ENCODE results near the gene FCMR. TPM values are rescaled to one million over a fixed set of nuclear protein-coding genes. Genes with fewer than 3 reads are reported as not detected.

FCMR gene
- total RNA-seq, 1 donor from 2014 or later: 5.0 TPM

- intact Hi-C loops (cut with DNase I): no loop called here
- DNase-seq (ENCODE audit: low spot score): no peak
- no peak for ATAC-seq
These were observed 30.4 kb upstream of the FCMR start for GRCh38 chr1:206952171-206952570.

DNA sequence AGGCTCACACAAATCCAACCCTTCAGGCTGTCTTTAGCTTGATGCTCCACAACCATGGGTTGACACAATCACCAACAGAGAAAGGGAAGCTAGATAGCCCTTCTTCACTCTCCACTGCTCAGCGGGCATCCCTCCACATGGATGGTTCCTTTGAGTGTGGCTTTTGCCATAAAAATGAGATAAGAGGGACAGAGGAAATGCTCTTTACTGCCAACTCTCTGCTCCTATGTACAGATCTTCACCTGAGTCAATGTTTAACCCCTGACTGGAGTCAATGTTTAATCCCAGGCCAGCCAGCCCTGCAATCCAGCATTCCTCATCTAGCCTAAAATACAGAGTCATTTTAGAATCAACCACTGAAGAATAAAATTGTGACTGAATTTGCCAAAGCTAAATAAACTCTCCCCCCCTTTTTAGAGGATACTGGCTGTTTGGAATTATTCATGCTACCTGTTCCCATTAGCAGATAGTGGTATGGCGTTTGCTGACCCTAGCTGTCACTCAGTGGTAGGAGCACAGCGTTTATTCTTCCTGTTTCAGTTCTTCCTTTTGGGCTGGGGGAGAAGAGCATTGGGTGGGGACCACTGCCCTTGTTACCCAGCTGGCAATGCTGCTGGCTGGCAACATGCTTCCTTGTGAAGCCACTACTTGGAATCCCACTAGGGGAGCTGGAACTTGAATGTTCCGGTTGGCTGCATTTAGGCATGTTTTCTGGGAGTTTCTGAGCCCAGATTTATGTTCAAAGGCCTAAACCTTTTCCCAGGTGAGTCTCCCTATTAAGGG, 29.8 kb upstream of the FCMR start:
- intact Hi-C loops (cut with DNase I): no loop called here
- no peak for DNase-seq (ENCODE audit: low spot score)

GRCh38 chr1:206949641-206950040, 27.9 kb upstream of the FCMR start:
- no peak for DNase-seq (ENCODE audit: low spot score)
- no peak for ATAC-seq
- intact Hi-C loops (cut with DNase I): no loop called here

More for the DNA sequence above, 29.8 kb upstream of the FCMR start:
- ATAC-seq: no peak

GRCh38 chr1:206949208-206949607, 27.5 kb upstream of the FCMR start:
- no peak for DNase-seq (ENCODE audit: low spot score)
- intact Hi-C loops (cut with DNase I): no loop called here
- peak; percentile 51 for ATAC-seq

GRCh38 chr1:206947255-206947654, 25.5 kb upstream of the FCMR start:
- intact Hi-C loops (cut with DNase I): no loop called here
- ATAC-seq: no peak
- no peak for DNase-seq (ENCODE audit: low spot score)

DNA sequence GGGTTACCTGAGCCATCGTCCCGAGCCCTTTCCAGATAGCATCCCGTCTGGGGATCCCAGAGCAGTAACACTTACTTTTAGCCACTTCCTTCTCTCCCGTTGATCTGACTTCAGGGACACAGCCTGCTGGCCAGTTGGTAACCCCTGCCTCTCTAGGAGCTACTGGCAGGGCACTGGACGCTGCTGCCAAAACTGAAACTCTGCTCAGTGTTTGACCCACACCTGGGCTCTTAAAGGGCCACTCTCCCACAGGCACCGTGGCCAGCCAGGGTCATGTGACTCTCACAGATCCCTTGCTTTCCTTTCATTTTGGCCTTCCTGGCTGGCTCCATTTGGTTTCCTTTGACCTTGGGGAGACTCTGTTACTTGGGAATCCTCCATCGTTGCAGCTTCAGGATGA, 24.5 kb upstream of the FCMR start, which contains the start of gene PIGR:
Gene PIGR (minus strand): TSS at position 206 of the 400 bp plus-strand sequence. CDS start 5,935 bp downstream, outside the sequence.
- DNase-seq (ENCODE audit: low spot score) (no peak), ATAC-seq (no peak)
- intact Hi-C loops (cut with DNase I): no loop called here

GRCh38 chr1:206945779-206946178, 24.0 kb upstream of the FCMR start:
- ATAC-seq: no peak
- intact Hi-C loops (cut with DNase I): no loop called here
- no peak for DNase-seq (ENCODE audit: low spot score)

DNA sequence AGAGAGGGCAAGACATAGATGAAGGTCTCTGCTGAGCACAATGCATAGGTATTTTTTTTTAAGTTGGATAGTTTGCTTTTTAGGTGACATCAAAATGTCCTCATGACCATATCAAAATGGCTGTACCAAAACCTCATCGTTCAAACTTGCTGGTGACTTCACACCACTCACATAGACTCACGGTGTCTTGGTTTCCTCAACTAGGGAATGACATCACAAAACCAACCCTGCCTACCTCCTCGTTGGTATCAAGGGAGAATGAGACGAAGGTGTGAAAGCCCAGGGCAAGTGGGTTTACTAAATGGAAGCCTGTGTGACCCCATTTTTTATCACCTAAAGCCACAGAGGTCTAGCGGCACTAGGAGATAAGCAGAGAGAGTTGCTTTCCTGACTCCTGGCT, 23.0 kb upstream of the FCMR start:
- no peak for ATAC-seq

DNA sequence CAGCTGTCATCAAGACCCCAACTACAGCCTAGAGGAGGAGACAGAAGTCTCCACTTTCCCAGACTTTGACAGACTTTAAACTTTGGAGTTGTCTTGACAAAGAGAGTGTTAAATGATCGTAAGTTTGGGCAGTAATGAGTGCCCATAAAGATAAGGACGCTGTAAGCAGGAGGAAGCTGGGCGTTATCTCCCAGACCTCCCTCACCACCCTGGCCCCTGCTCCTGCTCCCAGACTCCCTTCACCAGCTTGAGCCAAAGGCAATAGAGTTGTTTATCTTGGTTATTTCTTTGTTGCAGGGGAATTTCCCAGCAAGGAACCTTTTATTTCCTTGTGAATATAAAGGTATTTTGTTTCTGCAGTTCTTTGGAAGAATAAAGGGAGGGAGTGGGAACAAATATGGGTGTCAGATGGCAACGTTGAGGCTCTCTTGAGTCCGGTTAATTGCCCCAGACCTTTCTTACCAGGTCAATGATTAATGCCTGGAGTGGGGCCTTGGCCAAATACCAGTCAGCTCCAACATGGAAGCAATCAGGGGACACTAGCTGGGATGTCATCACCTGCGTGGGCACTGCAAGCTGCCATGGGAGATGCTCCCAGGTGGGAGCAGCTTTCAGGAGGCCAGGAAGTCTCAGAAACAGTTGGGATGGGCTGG, 20.2 kb upstream of the FCMR start:
- intact Hi-C loops (cut with DNase I): no loop called here
- ATAC-seq (no peak), DNase-seq (ENCODE audit: low spot score) (no peak)

More for the DNA sequence above, 23.0 kb upstream of the FCMR start:
- intact Hi-C loops (cut with DNase I): no loop called here
- no peak for DNase-seq (ENCODE audit: low spot score)

DNA sequence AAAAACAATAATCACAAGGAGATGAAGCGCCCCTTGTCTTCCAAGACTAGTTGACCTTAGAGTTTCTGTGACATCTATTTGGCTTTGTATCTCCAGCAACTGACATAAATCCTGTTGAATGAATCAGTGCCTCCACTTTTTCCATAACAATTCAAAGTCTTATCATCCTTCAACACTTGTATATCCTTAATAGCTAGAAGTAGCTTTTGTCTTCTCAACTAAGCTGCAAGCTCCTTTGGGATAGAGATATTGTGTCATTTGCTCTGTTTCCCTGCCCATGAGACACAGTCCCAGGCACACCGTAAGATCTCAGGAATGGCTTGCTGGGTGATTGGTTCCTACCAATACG, 18.8 kb upstream of the FCMR start:
- no peak for ATAC-seq
- intact Hi-C loops (cut with DNase I): no loop called here
- no peak for DNase-seq (ENCODE audit: low spot score)

- ATAC-seq: no peak
- no peak for DNase-seq (ENCODE audit: low spot score)
- intact Hi-C loops (cut with DNase I): no loop called here
These were observed 18.3 kb upstream of the FCMR start for GRCh38 chr1:206939841-206940587.

- intact Hi-C loops (cut with DNase I): no loop called here
- DNase-seq (ENCODE audit: low spot score) (no peak), ATAC-seq (no peak)
These were observed 17.4 kb upstream of the FCMR start for GRCh38 chr1:206939131-206939530.

GRCh38 chr1:206937425-206937824, 15.7 kb upstream of the FCMR start:
- ATAC-seq (peak; percentile 34), DNase-seq (ENCODE audit: low spot score) (no peak)
- intact Hi-C loops (cut with DNase I): no loop called here

- ATAC-seq: peak; percentile 53
- intact Hi-C loops (cut with DNase I): no loop called here
- DNase-seq (ENCODE audit: low spot score): no peak
These were observed 13.8 kb upstream of the FCMR start for GRCh38 chr1:206935491-206936067.

DNA sequence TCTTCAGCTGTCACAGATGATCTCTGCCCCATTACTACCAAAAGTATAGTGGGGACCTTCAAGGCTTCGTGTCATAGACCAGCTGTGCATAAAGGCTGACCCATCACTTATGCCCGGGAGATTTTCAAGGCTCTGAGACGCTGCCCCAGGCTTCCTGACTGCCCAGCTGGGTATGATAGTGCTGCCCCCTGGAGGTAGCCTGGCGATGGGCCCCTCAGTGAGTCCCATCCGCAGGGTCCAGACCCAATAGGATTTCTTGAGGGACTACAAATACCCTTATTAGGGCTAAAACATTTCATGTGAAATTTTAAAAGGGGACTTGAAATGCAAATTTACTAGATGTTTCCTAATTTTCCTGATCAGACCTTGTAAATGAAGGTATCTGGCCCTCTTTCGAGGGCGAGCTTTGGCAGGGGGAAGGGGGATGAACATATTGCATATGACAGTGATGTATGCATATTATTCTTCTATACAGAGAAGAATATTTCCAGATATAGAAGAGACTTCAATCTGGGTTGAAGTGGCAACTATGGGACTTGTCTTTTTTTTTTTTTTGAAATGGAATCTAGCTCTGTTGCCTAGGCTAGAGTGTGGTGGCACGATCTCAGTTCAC, 11.7 kb upstream of the FCMR start:
- intact Hi-C loops (cut with DNase I): no loop called here
- DNase-seq (ENCODE audit: low spot score): no peak

DNA sequence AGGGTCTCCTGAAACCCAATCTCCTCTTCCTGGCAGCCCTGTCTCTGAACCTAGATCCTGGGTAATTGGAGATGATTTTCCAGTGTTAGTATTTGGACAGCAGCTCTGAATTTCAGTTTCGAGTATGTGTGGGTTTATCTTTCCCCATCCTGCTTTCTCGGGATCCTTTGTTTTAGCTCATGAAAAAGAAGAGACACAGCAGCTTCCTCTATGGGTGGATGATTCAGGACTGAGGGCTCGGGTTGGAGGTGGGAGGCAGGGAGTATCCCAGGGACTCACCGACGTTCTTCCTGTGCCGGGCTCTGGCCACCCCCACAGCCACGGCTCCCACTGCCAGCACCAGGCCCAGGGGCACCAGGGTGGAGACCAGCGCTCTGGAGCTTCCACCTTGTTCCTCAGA, 10.4 kb upstream of the FCMR start:
- DNase-seq (ENCODE audit: low spot score): no peak
- ATAC-seq: no peak
- intact Hi-C loops (cut with DNase I): no loop called here

More for the DNA sequence above, 11.7 kb upstream of the FCMR start:
- ATAC-seq: no peak

DNA sequence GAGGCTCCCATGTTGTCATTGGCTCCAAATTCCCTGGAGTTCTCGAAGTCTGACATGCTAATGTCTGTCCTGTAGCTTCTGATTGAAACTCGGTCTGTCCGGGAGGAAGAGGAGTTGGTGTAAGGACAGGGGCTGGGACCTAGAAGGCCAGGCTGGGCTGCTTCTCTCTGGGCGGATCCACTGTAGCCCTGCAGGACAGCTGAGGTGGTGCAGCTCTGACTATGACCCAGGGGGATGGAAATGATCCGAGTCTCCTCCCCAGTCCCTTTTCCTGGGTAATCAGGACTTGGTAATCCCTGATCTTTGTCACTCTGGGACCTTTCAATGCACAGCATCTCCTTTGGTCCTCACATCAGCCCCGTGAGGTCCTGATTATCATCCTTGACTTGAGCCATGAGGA, 10.0 kb upstream of the FCMR start:
- DNase-seq (ENCODE audit: low spot score): no peak
- intact Hi-C loops (cut with DNase I): no loop called here
- ATAC-seq: no peak

DNA sequence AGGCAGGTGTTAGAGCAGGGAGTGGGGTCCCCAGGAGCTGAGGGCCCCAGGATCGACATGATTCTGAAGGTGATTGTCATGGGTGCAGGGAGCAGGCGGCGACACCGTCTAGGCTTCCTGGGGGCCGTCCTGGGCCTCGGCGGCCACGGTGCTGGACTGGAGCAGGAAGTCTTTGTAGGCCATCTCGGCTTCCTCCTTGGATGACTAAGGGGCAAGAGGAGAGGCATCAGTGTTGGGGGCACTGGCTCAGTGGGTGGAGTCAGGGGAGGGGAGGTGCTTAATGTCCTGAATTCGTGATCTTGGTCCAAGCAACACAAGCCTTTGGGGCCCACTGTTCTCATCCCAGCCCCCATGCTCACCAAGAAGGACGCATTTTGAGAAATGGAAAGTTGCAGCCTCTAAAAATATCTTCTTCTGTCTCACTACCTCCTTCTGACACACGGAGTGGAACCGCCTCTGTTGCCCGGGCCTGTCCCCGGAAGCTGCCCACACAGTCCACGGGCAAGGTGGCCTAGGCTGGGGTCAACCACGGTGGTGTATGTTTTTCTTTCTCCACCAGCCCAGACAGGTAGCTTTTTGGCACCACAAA, 8.6 kb upstream of the FCMR start:
- ATAC-seq (peak; percentile 31), DNase-seq (ENCODE audit: low spot score) (no peak)
- intact Hi-C loops (cut with DNase I): no loop called here

- intact Hi-C loops (cut with DNase I): no loop called here
- ATAC-seq (no peak), DNase-seq (ENCODE audit: low spot score) (no peak)
These were observed 7.8 kb upstream of the FCMR start for GRCh38 chr1:206929524-206929923.
